DOHH2 (cell line): ENCODE measurements around the gene PSMB10.

Source experiments
- CTCF ChIP-seq: fragments of 200-600 bp; sonication (generic); IDR thresholded peaks from one replicate; pipeline ENCODE4 v1.5.1; 2014; ENCODE audit warnings: antibody characterized with exemption, mild to moderate bottlenecking, low read depth, low read length; ENCODE audit not compliant: poor library complexity, severe bottlenecking
- EZH2phosphoT487 ChIP-seq: fragments of 200-600 bp; sonication (generic); IDR thresholded peaks from 2 replicates; pipeline ENCODE4 v1.6.1; 2017; ENCODE audit warnings: borderline replicate concordance, mild to moderate bottlenecking, antibody characterized with exemption, low read length, moderate library complexity, mixed read lengths

DNA sequence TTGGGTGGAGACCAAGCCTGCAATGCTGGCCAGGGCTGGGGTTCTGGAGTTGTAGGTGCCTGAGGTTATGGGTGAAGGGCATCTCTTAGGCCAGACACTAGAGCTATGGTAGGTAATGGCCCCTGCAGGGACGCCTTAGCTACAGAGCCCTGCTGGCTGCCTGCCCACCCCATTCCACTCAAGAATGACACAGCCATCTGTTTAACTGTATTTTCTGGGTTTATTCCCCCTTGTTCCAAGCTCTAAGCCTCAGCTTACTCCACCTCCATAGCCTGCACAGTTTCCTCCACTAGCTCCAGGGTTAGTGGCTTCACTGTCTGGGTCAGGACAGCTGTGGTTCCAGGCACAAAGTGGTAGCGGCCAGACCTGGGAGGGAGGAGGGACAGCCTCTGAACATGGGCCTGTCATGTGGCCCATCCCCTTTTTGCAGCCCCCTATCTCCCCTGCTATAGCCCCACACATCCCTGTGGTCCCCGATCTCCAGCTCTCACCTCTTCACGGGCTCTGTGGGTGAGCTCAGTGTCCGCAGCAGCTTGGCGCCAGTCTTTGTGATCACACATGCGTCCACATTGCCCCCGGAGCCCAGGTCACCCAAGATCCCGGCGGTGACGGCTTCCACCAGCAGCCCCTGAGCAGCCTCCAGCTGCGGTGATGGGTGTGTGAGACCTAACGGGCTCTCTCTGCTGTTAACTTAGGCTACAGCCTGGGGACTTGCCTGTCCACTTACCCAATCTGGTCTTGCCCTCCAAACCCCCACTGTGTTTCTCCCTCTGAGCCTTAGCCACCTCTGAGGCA is 2.1 kb downstream of the PSMB10 start:
- no peak for TF ChIP-seq CTCF
- TF ChIP-seq EZH2phosphoT487 = no peak
